Gastroesophageal sphincter (tissue), 3 donors: ENCODE data around the gene ANGPT4.

Experiments used
- CTCF ChIP-seq, 4 experiments: fragments of 200-600 bp in 2 of 4; fragments of 450-650 bp in 2 of 4; sonication (generic) in 1 of 4; IDR thresholded peaks; one replicate each; pipeline ENCODE4 v1.5.1; 2017 to 2019; ENCODE audit warnings: antibody characterized with exemption in 4 of 4, mild to moderate bottlenecking in 2 of 4, moderate library complexity in 2 of 4
- POLR2AphosphoS5 ChIP-seq: sonication (generic); formaldehyde crosslinking; IDR thresholded peaks from one replicate; pipeline ENCODE4 v1.6.1; 2017; ENCODE audit warnings: antibody characterized with exemption

GRCh38 chr20:825710-826421 is 90.3 kb downstream of the ANGPT4 start:
- TF ChIP-seq POLR2AphosphoS5: no peak
- no peak for TF ChIP-seq CTCF (IDR thresholded peaks at IDR 0.05)
